ENCODE measurements around the gene MPHOSPH10. TPM values are rescaled to one million over a fixed set of nuclear protein-coding genes. Genes with fewer than 3 reads are reported as not detected.
"Not testable (repeated sequence)": the region's sequence is repeated elsewhere in the genome, so short reads cannot be mapped to it uniquely, and the experiment has no call there.

Gene MPHOSPH10
- total RNA-seq, 1 donor from 2014 or later: 69.4 TPM

GRCh38 chr2:71173096-71173495, 42.7 kb downstream of the MPHOSPH10 start:
- H3K36me3 Mint-ChIP-seq (ENCODE audit: low read depth): no peaks in the 10 kb centered on the region
- no peaks in the 10 kb centered on the region for H3K9me3 Mint-ChIP-seq
- no peaks in the 10 kb centered on the region for H3K27me3 Mint-ChIP-seq
- no peak overlapping the region for H3K4me3 Mint-ChIP-seq
- intact Hi-C loops (cut with micrococcal nuclease): no loop called here
- peaks cover 9% of the 10 kb centered on the region for H3K4me1 Mint-ChIP-seq
- no peak for DNase-seq
- no peak overlapping the region for H3K27ac Mint-ChIP-seq

- Mint-ChIP-seq H3K9me3 (no peaks in the 10 kb centered on the region), H3K4me1 (peaks cover 9% of the 10 kb centered on the region), H3K27ac (no peak overlapping the region), H3K4me3 (no peak overlapping the region), H3K27me3 (no peaks in the 10 kb centered on the region), H3K36me3 (ENCODE audit: low read depth) (no peaks in the 10 kb centered on the region)
- no peak for DNase-seq
- intact Hi-C loops (cut with micrococcal nuclease): no loop called here
These were observed 43.8 kb downstream of the MPHOSPH10 start for GRCh38 chr2:71174207-71174606.

GRCh38 chr2:71178836-71179235, 48.4 kb downstream of the MPHOSPH10 start:
- H3K27ac Mint-ChIP-seq; H3K9me3 Mint-ChIP-seq; DNase-seq; H3K4me3 Mint-ChIP-seq; H3K27me3 Mint-ChIP-seq; intact Hi-C loops (cut with micrococcal nuclease); H3K36me3 Mint-ChIP-seq (ENCODE audit: low read depth); H3K4me1 Mint-ChIP-seq: not testable (repeated sequence)

GRCh38 chr2:71181316-71181715, 50.9 kb downstream of the MPHOSPH10 start:
- Mint-ChIP-seq H3K27me3 (no peaks in the 10 kb centered on the region), H3K36me3 (ENCODE audit: low read depth) (no peaks in the 10 kb centered on the region), H3K9me3 (no peaks in the 10 kb centered on the region), H3K4me1 (no peaks in the 10 kb centered on the region), H3K27ac (no peak overlapping the region), H3K4me3 (no peak overlapping the region)
- DNase-seq: no peak
- intact Hi-C loops (cut with micrococcal nuclease): no loop called here

GRCh38 chr2:71183306-71184115, 53.1 kb downstream of the MPHOSPH10 start:
- H3K4me3 Mint-ChIP-seq; H3K36me3 Mint-ChIP-seq (ENCODE audit: low read depth); intact Hi-C loops (cut with micrococcal nuclease); H3K4me1 Mint-ChIP-seq; H3K9me3 Mint-ChIP-seq; DNase-seq; H3K27me3 Mint-ChIP-seq; H3K27ac Mint-ChIP-seq: not testable (repeated sequence)

GRCh38 chr2:71186973-71187372, 56.5 kb downstream of the MPHOSPH10 start:
- DNase-seq: no peak
- Mint-ChIP-seq H3K27me3 (no peaks in the 10 kb centered on the region), H3K27ac (no peak overlapping the region), H3K4me1 (no peaks in the 10 kb centered on the region), H3K4me3 (no peak overlapping the region), H3K36me3 (ENCODE audit: low read depth) (no peaks in the 10 kb centered on the region), H3K9me3 (no peaks in the 10 kb centered on the region)
- intact Hi-C loops (cut with micrococcal nuclease): no loop called here

- Mint-ChIP-seq H3K27me3 (no peaks in the 10 kb centered on the region), H3K4me3 (no peak overlapping the region), H3K27ac (no peak overlapping the region), H3K9me3 (no peaks in the 10 kb centered on the region), H3K36me3 (ENCODE audit: low read depth) (no peaks in the 10 kb centered on the region), H3K4me1 (no peaks in the 10 kb centered on the region)
- intact Hi-C loops (cut with micrococcal nuclease): no loop called here
- no peak for DNase-seq
These were observed 57.2 kb downstream of the MPHOSPH10 start for GRCh38 chr2:71187589-71187988.

GRCh38 chr2:71190656-71191569, 60.5 kb downstream of the MPHOSPH10 start:
- H3K36me3 Mint-ChIP-seq (ENCODE audit: low read depth): no peaks in the 10 kb centered on the region
- H3K27ac Mint-ChIP-seq: no peak overlapping the region
- no peak overlapping the region for H3K4me3 Mint-ChIP-seq
- intact Hi-C loops (cut with micrococcal nuclease): no loop called here
- no peaks in the 10 kb centered on the region for H3K4me1 Mint-ChIP-seq
- H3K9me3 Mint-ChIP-seq: peaks cover under 1% of the 10 kb centered on the region
- DNase-seq: no peak
- H3K27me3 Mint-ChIP-seq: peaks cover 5% of the 10 kb centered on the region

GRCh38 chr2:71191570-71191943, 61.1 kb downstream of the MPHOSPH10 start:
- H3K27me3 Mint-ChIP-seq: peaks cover 5% of the 10 kb centered on the region
- no peak for DNase-seq
- H3K9me3 Mint-ChIP-seq: peaks cover 4% of the 10 kb centered on the region
- H3K27ac Mint-ChIP-seq: no peak overlapping the region
- H3K4me1 Mint-ChIP-seq: no peaks in the 10 kb centered on the region
- H3K36me3 Mint-ChIP-seq (ENCODE audit: low read depth): no peaks in the 10 kb centered on the region
- intact Hi-C loops (cut with micrococcal nuclease): no loop called here
- H3K4me3 Mint-ChIP-seq: no peak overlapping the region

Other genes with a start within 250 kb of the MPHOSPH10 start
- not detected in 2 replicates for gene VAX2, start 230.1 kb upstream of the MPHOSPH10 start, total RNA-seq
- not detected in 2 replicates for gene ATP6V1B1, start 194.7 kb upstream of the MPHOSPH10 start, total RNA-seq
- gene ANKRD53, start 152.0 kb upstream of the MPHOSPH10 start, total RNA-seq: not detected in 2 replicates
- gene TEX261, start 135.8 kb upstream of the MPHOSPH10 start, total RNA-seq: 81.7 and 88.8 TPM in 2 replicates
- gene NAGK, start 62.0 kb upstream of the MPHOSPH10 start, total RNA-seq: 55.9 and 67.1 TPM in 2 replicates
- 14.4 and 17.2 TPM in 2 replicates for gene MCEE, start 405 bp upstream of the MPHOSPH10 start, total RNA-seq
- gene PAIP2B, start 96.5 kb downstream of the MPHOSPH10 start, total RNA-seq: 0.63 and 0.64 TPM in 2 replicates
- 90.2 and 91.5 TPM in 2 replicates for gene ZNF638, start 201.1 kb downstream of the MPHOSPH10 start, total RNA-seq

Data from activated CD4-positive, alpha-beta T cell treated with anti-CD3 and anti-CD28 coated beads, Interleukin-2, amount 10 ng/mL, durations not matched to agents 24 days and 14 days (primary cell).